NCI-H187 (cell line): ENCODE data around the gene SLC25A1.

Experiments
- DNase-seq, 2 experiments: peaks; one replicate each; lab custom pipeline; 2025; lab: John Stamatoyannopoulos, UW

SLC25A1 gene

DNA sequence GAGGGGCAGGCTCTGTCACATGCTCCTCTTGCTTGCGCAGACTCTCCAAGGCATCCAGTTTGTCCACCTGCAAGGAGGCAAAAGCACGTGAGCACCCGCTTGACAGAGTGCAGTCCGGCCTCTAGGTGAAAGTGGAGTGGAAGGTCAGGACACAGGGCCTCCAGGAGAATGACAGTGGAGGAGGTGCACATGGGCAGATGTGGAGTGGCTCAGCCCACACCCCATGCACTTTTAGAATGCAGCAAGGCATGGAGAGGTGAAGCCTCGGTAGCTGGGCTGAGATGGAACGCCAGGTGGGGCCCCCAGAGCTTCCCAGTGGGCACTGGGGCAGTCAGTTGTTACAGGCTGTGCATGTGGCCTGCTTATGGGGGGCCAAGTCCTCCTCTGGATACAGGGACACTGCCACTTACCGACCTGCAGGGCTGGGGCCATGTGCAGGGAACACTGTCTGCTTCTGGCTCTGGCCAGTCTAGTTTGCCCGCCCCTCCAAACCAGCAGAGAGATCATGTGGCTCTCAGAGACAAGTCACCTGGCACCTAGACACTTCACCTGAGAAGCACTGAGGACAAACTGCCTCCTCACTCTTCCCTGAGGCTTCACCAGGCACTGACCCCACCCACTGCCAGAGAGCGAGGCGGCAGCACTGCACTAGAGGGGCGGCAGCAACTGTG lies 2.3 kb upstream of the SLC25A1 start:
- peak in 1 of 2 experiments; percentile 44 for DNase-seq

DNA sequence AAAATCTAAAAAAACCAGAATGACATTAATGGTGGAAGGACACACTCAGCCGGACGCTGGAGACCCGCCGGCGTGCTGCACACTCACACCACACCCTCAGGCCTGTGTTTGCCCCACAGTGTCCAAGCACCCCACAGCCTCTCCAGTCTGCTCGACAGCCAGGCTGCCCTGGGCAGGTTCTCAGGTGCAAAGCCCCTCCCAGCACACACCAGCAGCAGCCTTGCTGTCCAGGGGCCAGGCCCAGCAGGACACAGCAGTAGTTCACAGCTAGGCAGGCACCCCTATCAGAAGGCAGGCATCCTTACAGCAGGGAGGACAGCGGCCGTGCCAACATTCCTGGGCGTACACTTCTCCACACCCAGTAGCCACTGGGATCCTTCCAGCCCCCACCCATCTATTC lies 1.7 kb upstream of the SLC25A1 start:
- DNase-seq = no peak

DNA sequence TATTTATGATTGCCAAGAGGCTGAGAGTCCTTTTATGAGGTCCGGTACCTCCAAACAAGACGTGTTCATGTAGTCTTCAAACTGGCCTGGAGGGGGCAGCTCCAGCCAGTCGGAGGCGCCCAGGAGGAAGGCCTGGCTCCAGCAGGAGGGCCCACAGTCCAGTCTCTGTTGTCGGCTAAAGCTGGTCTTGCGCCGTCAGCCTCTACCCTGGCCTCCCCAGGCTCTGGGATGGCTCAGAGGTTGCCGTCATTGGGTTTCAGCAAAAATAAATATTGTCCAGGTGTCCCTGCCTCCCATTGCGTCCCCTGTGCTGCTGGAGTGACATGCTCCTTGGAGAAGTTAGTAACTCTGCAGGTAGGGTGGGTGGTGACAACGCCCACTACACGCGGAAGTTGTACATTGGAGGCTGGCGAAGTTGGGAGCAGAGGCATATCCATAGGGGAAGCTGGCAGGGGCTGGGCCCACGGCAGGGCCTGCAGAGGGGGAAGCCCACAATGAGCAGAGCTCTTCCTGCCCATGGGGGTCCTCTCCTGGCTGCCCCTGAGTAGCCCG lies 1.0 kb upstream of the SLC25A1 start:
- peak in 1 of 2 experiments; percentile 38 for DNase-seq

DNA sequence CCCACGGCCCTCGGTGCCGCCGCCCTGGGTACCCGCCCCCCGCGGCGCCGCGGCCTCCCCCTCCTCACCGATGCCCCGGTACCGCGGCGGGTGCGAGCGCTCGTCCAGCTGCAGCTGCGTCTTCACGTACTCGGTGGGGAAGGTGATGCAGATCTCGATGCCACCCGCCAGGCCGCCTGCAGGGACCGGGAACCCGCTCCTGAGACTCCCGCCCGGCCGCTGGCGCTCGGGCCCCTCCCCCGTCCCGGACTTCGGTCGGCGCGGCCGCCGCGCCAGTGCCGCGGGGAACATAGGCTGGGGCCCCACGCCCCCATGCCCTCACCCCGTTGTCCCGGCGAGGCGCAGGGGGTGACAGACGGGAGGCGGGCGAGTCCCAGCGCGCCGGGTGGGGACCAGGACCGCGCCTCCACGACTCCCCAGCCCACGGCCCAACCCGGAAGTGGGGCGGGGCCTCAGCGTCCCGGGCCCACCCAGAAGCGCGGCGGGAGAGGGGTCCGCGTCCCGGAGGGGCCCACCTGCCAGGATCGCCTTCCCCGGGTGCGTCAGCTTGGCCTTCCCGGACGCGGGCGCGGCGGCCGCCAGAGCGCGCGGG lies 375 bp downstream of the SLC25A1 start:
- DNase-seq = no peak

DNA sequence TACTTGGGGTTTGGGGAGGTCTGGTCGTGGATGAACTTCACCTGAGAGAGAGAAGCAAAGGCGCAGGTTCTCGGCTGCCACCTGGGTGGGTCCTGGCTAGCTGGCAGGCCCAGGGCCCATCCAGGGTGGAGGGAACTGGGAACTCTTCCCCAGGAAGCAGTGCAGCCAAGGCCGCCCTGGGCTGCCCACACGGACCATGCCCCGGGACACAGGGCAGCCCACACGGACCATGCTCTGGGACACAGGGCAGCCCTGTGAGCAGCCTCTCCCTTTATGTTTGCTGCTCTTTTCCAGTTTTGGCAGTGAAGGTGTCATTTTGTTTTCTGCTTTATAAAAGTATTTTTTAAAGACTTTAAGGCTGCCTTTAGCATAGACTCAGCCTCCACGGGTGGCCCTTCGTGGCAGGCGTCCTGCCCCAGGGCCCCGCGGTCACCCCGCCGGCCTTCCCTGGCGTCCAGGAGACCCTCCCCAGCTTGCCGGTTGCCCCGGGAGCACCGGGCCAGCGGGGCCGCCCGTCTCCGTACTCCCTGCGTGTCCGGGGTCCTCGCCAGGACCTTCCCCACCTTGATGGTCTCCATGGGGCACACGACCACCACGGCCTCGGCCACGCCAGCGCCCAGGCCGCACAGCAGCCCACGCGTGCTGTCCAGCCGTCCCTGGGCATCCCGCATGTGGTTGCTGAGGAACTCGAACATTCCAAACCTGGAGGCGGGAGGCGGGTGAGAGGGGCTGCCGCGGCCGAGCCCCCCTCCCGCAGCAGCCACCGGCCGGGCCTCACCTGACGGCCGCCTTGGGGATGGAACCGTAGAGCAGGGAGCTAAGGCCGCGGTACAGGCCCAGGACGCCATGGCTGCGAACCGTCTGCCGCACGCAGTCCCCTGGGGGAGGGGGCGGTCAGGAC lies 1.1 kb downstream of the SLC25A1 start:
- DNase-seq = no peak

DNA sequence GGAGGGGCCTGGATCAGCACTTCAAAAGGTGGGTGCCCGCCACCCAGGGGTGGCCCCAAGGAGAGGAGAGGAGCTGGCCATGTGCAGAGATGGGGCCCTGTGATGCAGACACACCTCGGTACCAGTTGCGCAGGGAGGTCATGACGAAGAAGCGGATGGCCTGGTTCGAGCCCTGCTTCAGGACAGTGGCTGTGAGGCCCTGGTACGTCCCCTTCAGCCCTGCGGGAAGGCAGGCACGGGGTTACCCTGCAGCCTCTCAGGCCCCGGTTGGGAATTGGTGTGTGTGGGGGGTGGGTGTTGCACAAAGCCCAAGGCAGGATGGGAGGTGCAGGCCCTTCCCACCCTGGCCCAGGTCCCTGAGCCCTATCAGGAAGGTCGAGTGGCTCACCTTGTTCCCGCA lies 1.8 kb downstream of the SLC25A1 start:
- no peak for DNase-seq

DNA sequence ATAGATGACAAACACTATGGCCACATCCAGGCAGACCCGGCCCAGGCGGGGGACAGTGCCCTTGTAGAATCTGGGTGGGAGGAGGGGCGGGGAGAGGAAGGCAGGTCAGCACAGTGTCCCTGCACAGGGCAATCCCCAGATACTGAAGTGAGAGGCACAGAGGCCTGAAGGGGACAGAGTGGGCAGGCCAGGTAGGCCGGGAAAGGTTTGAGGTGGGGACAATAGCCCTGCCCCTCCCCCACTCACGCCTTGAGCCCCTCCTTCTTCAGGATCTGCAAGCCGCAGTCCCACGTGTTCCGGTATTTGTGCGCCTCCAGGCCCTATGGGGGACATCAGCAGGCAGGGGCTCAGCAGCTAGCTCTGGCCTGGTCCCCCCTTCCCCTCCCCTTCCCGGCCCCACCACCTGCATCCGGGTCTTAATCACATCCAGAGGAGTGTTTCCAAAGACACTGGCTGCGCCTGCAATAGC lies 2.3 kb downstream of the SLC25A1 start:
- DNase-seq = no peak

DNA sequence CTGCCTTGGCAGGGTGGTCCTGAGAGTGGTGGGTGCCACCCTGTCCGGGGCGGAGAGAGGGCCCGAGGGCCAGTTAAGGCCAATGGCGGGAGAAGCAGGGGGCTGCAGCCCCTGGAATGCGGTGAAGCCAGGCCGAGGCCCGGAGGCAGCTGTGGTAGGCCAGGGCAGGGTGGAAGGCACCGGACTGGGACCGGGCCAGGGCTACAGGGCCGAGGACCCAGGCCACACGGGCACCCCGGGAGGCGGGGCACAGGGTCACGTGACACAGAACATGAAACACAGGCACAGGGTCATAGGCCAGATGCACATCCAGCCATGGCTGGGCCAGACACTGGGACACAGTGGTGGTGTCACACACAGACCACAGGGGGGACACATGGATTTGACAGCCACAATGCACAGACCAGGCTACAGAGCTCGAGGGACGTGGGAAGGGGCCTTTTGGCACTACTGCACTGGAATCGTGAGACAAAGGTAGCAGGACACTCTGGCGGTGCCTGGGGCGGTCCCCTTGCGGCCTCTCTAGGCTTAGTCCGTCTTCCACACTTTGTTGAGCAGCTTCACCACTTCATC lies 2.8 kb downstream of the SLC25A1 start:
- no peak for DNase-seq

DNA sequence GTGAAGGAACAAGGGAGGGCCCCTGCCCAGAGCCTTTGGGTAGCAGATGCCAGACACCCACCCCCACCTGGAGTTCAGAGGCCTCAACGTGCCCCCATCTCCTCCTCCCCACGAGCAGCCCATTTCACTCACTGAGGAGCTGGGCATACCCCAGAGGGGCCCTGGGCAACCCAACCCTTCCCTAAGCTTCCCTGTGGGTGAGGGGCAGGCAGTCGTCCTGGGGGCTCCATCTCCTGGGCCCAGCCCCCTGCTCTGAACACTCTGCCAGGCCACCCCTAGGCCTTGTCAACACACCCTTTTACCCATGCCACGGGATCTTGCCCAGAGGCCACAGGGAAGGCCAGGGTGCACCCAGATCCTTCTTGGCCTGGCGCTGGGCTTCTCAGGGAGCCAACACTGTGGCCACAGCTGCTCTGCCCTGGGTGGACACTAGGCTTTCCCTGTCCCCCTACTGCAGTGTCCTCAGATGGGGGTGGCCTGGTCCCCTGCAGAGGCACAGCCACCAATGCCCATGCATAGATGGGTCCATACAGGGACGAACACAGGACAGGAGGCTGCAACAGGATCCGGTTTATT lies 3.4 kb downstream of the SLC25A1 start:
- no peak for DNase-seq

DNA sequence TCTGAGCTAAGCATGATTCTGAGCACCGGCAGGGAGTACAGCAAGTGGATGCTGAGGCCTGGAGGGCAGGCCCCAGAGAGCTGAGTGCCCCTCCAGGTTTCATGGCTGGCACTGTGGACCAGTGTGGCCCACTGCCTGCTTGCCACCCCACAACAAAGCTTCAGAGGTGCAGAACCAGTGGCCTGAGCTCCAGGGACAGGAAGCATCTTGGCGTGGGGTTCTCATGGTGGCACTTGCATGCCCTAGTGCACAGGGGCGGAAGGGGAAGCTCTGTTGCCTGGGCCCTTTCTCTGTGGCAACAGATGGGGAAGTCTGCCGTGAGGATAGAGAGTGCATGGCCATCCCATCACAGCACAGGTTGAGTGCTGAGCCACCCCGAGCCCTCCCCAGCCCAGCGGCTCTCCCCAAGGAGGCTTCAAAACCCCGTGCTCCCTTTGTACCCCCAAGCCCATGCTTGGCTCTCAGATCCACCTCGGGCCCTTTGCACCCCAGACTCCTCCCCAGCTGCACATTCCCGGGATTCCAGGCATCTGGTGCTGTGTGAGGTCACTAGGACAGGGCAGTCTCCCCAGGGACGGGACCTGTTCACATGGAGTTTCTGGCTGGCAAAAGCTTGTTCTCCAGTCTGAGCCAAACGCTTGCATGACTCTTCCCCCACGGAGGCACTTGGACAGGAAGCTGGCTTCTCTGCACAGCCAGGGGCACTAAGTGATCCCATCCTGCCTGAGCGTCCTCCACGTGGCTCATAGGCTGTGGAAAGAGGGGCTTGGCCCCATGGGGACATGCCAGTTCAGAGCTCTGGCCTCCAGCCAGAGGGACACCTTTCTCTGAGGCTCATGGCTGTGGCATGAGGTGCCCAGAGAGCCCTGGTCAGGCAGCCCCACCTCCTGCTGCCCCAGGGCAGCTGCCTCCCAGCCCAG lies 4.2 kb downstream of the SLC25A1 start:
- no peak for DNase-seq

DNA sequence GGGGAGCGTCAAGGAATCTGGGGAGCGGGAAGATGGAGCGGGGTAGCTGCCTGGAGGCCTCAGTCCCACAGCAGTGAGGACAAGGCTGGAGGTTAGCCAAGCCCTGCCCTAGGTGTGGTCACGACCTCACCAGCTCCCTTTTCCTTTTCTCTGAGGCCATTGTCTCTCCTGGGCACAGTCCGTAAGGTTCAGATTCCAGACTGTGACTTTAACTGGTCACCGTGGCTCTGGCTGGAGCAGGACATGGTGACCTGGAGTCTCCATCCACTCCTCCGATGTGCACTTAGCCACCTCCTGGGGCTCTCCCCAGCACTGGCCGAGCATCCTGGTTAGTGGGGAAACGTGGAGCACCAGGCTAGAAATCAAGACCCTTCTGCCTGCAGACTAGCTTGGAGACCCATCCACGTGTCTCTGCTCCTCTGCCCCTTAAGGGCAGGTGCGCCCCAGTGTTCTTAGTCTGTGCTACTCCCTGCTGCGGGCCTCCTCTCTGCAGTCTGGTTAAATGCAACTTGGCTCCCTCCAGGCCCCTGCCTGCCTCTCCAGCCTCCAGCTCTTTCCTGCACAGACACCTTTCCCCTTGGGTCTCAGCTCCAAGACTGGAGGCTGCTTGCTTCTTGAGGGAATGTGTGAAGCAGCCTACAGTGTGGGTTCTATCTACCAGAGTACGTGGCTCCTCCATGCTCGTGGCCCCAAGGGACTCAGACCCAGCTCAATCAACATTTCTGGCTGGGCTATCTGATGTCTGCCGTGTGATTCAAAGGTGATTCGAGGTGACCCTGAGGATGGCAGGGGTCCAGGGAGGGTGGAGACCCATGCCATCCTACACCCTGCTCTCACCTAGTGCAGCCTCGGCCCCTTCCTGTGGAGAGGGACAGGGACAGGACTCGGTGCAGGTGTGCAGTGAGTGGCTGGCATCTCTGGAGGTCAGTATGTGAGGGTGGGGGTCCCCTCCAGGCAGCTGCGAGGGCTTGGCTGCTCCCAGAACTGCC lies 5.2 kb downstream of the SLC25A1 start:
- DNase-seq = no peak

DNA sequence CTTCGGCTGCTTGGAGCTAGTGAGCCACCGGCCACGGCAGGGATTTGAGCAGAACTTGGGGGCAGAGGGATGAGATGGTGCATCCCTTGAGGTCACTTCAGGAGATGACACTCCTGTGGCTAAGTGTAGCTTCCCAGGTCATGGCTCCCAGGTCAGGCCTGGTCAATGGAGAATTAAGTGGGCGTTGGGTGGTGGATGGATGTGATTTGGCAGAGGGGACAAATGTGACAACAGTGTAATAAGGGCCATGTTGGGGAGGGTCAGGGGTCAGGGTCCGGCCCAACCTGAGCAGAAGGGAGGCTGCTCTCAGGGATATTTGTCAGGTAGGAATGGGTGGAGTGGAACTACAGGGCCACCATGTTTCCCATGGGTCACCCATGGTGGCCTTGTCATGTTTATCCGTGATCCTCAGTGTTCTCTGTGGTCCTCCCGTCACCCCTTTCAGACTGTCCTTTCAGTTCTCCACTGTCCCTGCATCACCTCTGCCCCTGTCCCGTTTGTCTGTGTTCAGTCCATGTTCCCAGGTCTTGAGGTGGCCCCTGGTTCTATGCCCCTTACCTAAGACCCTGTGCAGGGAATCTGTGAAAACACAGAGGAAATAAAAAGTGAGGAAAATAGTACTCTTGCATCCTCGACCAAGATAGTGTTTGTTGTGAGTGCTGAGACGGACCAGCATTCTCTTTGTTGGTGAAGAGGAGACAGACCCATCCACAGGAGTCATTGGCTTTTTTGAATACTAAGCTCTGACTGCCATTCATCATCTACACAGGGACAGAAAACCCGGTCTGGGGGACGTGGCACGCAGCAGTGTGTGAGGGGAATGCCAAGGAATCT lies 6.1 kb downstream of the SLC25A1 start:
- DNase-seq = no peak

DNA sequence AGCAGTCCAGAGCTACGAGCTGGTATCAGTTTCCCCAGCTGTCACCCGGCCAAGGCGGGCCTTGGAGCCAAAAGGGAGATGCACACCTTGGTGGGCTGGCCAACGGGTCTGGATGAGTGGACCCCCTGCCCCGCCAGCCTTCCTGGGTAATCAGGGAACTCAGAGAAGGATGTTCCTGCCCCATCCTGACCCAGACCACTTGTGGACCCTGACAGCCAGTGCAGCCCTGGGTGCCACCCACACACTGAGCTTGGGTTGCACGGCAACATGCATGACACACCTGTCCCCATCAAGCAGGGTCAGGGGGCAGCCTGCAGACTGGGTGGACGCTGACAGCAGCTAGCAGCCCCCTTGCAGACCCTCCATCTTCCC lies 8.6 kb downstream of the SLC25A1 start:
- no peak for DNase-seq

DNA sequence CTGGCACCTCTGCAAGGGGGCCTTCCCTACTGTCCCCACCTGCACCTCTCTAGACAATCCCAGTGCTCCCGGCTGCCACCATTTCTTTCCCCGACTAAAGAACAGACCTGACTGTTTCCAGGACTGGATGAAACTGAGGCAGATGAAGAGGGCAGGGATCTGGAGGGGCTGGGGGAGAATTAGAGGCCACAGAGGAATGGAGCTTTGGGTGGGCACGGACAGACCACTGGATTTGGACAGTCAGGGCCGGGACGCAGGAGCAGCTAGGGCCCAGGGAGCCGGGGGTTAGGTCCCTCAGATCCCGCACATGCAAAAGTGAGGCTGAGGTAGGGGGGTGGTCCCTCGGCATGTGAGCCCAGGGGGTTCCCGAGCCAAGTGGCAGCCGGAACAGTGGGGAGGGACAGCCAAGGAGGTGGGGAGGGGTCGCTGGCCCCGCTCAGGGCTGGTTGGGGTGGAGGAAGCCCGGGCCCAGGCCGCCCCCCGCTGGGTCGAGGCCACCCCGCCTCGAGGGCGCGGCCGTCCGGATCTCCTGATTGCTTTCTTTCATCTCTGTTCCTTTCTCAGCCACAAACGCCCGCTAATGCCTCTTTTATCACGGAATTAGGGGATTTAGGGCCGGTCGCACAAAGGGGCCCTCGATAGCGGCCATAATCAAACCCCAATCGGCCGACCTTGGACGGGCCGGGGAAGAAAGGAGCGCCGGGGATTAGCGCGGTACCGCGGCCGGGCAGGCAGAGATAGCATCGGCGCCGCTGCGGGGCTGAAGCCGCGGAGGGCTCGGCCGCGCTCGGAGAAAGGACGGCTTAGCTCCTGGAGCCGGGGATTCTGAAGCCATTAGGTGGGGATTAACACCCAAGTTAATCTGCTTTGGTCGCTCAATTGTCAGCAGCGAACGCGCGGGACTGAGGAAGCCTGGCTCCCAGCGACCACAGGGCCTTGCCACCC lies 9.3 kb downstream of the SLC25A1 start:
- no peak for DNase-seq

DNA sequence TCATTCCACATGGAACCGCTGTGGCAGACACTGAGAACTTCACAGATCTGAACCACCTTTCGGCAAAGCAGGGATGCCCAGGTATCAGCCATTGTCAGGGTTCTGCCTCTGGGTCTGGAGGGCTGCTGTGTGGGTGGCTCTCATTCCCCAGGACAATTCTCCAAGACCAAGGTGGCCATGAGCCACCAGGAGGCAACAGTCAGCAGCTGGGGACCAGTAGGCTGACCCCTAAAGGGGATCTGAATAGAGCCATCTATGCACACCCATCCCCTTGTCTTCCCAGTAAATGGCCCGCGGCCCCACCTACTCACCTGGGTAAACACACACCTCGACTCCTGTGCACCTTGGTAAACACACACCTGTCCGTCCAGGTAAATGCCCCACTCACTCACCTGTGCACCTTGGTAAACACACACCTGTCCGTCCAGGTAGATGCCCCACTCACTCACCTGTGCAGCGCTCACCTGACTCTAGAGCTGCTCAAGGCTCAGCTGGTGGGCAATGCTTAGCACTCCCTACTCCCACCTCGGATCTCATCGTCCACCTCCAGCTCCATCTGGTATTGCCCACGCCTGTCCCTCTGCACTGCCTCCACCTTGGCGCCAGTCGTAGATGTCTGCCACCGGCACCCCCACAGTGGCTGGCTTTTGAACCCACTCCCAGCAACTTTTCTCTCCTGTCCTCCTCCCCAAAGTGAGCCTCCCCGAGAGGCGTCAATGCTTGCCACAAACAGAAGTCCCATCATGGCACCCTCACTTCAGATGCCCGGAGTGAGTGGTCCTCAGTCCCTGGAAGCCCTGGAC lies 10.2 kb downstream of the SLC25A1 start:
- DNase-seq = no peak

DNA sequence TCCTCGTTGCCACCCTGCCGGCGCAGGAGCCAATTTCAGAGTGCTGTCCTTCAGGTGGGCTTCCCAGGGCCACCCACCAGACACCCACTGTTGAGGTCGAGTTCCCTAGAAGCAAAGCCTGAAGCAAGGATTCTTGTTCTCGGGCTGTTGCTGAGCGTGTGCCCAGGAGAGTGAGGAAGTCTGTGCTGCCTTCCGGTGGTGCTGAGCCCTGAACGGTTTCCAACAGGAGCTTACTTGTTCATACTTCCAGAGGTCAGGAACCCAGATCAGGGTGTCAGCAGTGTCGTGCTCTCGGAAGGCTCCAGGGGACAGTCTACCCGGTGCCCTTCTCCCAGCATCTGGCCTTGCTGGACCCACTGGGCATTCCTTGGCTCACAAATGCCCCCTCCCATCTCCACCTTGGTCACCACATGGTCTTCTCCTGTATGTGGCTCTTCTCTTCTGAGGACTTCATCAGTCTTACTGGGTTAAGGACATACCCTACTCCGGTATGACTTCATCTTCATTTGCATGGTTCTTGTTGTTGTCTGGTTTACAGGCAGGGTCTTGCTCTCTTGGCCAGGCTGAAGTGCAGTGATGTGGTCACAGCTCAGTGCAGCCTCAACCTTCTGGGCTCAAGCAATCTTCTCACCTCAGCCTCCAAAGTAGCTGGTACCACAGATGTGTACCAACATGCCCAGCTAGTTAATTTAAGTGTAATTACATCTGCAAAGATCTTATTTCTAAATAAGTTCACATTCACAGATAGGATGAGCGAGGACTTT lies 11.2 kb downstream of the SLC25A1 start:
- DNase-seq = no peak
